Activated CD8-positive, alpha-beta memory T cell treated with anti-CD3 and anti-CD28 coated beads, Interleukin-2, amount 10 ng/mL, durations not matched to agents 7 days and 5 days (primary cell): ENCODE results near the gene UMAD1. TPM values are rescaled to one million over a fixed set of nuclear protein-coding genes. Genes with fewer than 3 reads are reported as not detected.
A peak's percentile ranks its signal among the peaks of the same experiment; 100 is the strongest.

Source experiments
- ATAC-seq: fragments of 150-1000 bp; cut with Tn5 transposase; one replicate; pipeline ENCODE4 v1.10.0; 2021; ENCODE audit warnings: moderate library complexity
- CTCF ChIA-PET: fragments of 350-600 bp; sonication (Branson Sonifier 250); formaldehyde crosslinking; loops from one replicate; lab custom pipeline; 2021; ENCODE audit warnings: antibody characterized with exemption; lab: Charles Lee
- DNase-seq: peaks from one replicate; pipeline ENCODE4 v3.0.0-alpha.2; 2020
- H3K27ac Mint-ChIP-seq: one replicate; pipeline ENCODE4 v1.8.0; 2021; ENCODE audit warnings: mild to moderate bottlenecking, mixed read lengths
- H3K27me3 Mint-ChIP-seq: one replicate; pipeline ENCODE4 v1.8.0; 2021; ENCODE audit warnings: mixed read lengths
- H3K36me3 Mint-ChIP-seq: one replicate; pipeline ENCODE4 v1.8.0; 2021; ENCODE audit warnings: mild to moderate bottlenecking, mixed read lengths
- H3K4me1 Mint-ChIP-seq: one replicate; pipeline ENCODE4 v1.8.0; 2021; ENCODE audit warnings: mixed read lengths
- H3K4me3 Mint-ChIP-seq: one replicate; pipeline ENCODE4 v1.8.0; 2021; ENCODE audit warnings: mild to moderate bottlenecking, moderate library complexity, mixed read lengths
- H3K9me3 Mint-ChIP-seq: one replicate; pipeline ENCODE4 v1.8.0; 2022; ENCODE audit warnings: low read depth, mixed read lengths
- total RNA-seq, 2 experiments: library from RNA; stranded (reverse); gene quantifications; one replicate each; pipeline ENCODE4 v1.2.3, GENCODE V29; 2021

UMAD1 gene
- total RNA-seq, 2 experiments from 2014 or later = 12.3 to 14.2 TPM

GRCh38 chr7:7919449-7919945 is 278.9 kb downstream of the UMAD1 start:
- H3K36me3 Mint-ChIP-seq = no peaks in the 10 kb centered on the region
- H3K9me3 Mint-ChIP-seq = no peaks in the 10 kb centered on the region
- H3K4me1 Mint-ChIP-seq = peaks cover 39% of the 10 kb centered on the region
- ATAC-seq = no peak
- CTCF ChIA-PET = interaction anchor here (0.8 to 1.6 kb wide), 6 partner anchors 10 to 155 kb away, joined by 3 to 4 read pairs (median 4); no protein-coding TSS in a partner anchor
- H3K27me3 Mint-ChIP-seq = no peaks in the 10 kb centered on the region
- H3K4me3 Mint-ChIP-seq = no peak overlapping the region
- H3K27ac Mint-ChIP-seq = no peak overlapping the region
- DNase-seq = no peak

GRCh38 chr7:7920056-7920455 is 279.5 kb downstream of the UMAD1 start:
- ATAC-seq = no peak
- CTCF ChIA-PET = interaction anchor here (1.1 to 1.6 kb wide), 7 partner anchors 11 to 156 kb away, joined by 3 to 4 read pairs (median 3); no protein-coding TSS in a partner anchor
- no peak overlapping the region for H3K27ac Mint-ChIP-seq
- no peaks in the 10 kb centered on the region for H3K27me3 Mint-ChIP-seq
- no peak overlapping the region for H3K4me3 Mint-ChIP-seq
- no peaks in the 10 kb centered on the region for H3K9me3 Mint-ChIP-seq
- no peak for DNase-seq
- no peaks in the 10 kb centered on the region for H3K36me3 Mint-ChIP-seq
- H3K4me1 Mint-ChIP-seq = peaks cover 42% of the 10 kb centered on the region

GRCh38 chr7:7920481-7920880 is 279.9 kb downstream of the UMAD1 start:
- Mint-ChIP-seq H3K27me3 (no peaks in the 10 kb centered on the region), H3K36me3 (no peaks in the 10 kb centered on the region), H3K27ac (peak overlapping the region; percentile 58), H3K4me1 (peaks cover 42% of the 10 kb centered on the region), H3K4me3 (peak overlapping the region; percentile 26), H3K9me3 (no peaks in the 10 kb centered on the region)
- CTCF ChIA-PET = interaction anchor here (0.9 to 1.6 kb wide), 6 partner anchors 13 to 269 kb away, joined by 3 to 4 read pairs (median 3); no protein-coding TSS in a partner anchor
- DNase-seq (peak; percentile 45), ATAC-seq (peak; percentile 75)

- Mint-ChIP-seq H3K27ac (no peak overlapping the region), H3K36me3 (no peaks in the 10 kb centered on the region), H3K4me1 (peaks cover 42% of the 10 kb centered on the region), H3K9me3 (no peaks in the 10 kb centered on the region), H3K4me3 (no peak overlapping the region), H3K27me3 (no peaks in the 10 kb centered on the region)
- CTCF ChIA-PET = no interaction called here
- DNase-seq = no peak
- ATAC-seq = no peak
Observed at GRCh38 chr7:7921830-7922229, 281.3 kb downstream of the UMAD1 start.

GRCh38 chr7:7922684-7923385 is 282.3 kb downstream of the UMAD1 start:
- Mint-ChIP-seq H3K27me3 (no peaks in the 10 kb centered on the region), H3K9me3 (no peaks in the 10 kb centered on the region), H3K4me1 (peaks cover 42% of the 10 kb centered on the region), H3K27ac (no peak overlapping the region), H3K4me3 (no peak overlapping the region), H3K36me3 (no peaks in the 10 kb centered on the region)
- CTCF ChIA-PET = no interaction called here
- DNase-seq (no peak), ATAC-seq (no peak)

GRCh38 chr7:7923818-7924217 is 283.3 kb downstream of the UMAD1 start:
- peak overlapping the region; percentile 46 for H3K4me3 Mint-ChIP-seq

GRCh38 chr7:7924303-7924702 is 283.8 kb downstream of the UMAD1 start:
- CTCF ChIA-PET = no interaction called here
- peak overlapping the region; percentile 68 for H3K27ac Mint-ChIP-seq
- no peaks in the 10 kb centered on the region for H3K9me3 Mint-ChIP-seq
- ATAC-seq (peak; percentile 66), DNase-seq (no peak)
- peaks cover 39% of the 10 kb centered on the region for H3K4me1 Mint-ChIP-seq
- H3K4me3 Mint-ChIP-seq = no peak overlapping the region
- no peaks in the 10 kb centered on the region for H3K27me3 Mint-ChIP-seq
- no peaks in the 10 kb centered on the region for H3K36me3 Mint-ChIP-seq

More at GRCh38 chr7:7923818-7924217, 283.3 kb downstream of the UMAD1 start:
- ATAC-seq = peak; percentile 64
- Mint-ChIP-seq H3K27ac (peak overlapping the region; percentile 68), H3K4me1 (peaks cover 42% of the 10 kb centered on the region), H3K9me3 (no peaks in the 10 kb centered on the region), H3K36me3 (no peaks in the 10 kb centered on the region), H3K27me3 (no peaks in the 10 kb centered on the region)
- DNase-seq = no peak
- CTCF ChIA-PET = no interaction called here

Other genes with a start within 250 kb of the UMAD1 start
- gene COL28A1, start 104.9 kb upstream of the UMAD1 start, total RNA-seq = not detected
- gene MIOS, start 73.9 kb upstream of the UMAD1 start, total RNA-seq = 10 to 100 TPM; 28.9 to 38.7 TPM
- 100 to 1,000 TPM; 111 to 126 TPM for gene RPA3, start 77.9 kb downstream of the UMAD1 start, total RNA-seq